NCI-H524 (cell line): ENCODE results near the gene GABRB2.
"Not testable (repeated sequence)": the region's sequence is repeated elsewhere in the genome, so short reads cannot be mapped to it uniquely, and the experiment has no call there.

Source experiments
- DNase-seq, 2 experiments: peaks; one replicate each; lab custom pipeline; 2025; lab: John Stamatoyannopoulos, UW

Gene GABRB2

GRCh38 chr5:161546470-161547301, at the start of gene GABRB2:
GABRB2 (minus strand) TSS chr5:161546725; CDS start chr5:161546643, 82 bp downstream.
- peak; percentile 14 to 61 for DNase-seq

- DNase-seq, result no peak
Observed at GRCh38 chr5:161585798-161586197, 39.3 kb upstream of the GABRB2 start.

GRCh38 chr5:161580621-161581020, 34.1 kb upstream of the GABRB2 start:
- no peak for DNase-seq

- no peak for DNase-seq
Observed at GRCh38 chr5:161572914-161573313, 26.4 kb upstream of the GABRB2 start.

GRCh38 chr5:161566081-161566480, 19.6 kb upstream of the GABRB2 start:
- DNase-seq, result no peak

GRCh38 chr5:161562446-161562845, 15.9 kb upstream of the GABRB2 start:
- no peak for DNase-seq

GRCh38 chr5:161549106-161549505, 2.6 kb upstream of the GABRB2 start:
- peak; percentile 16 to 61 for DNase-seq

GRCh38 chr5:161548487-161549094, 2.1 kb upstream of the GABRB2 start:
- peak in 1 of 2 experiments; percentile 41 for DNase-seq

GRCh38 chr5:161547738-161548486, 1.4 kb upstream of the GABRB2 start:
- peak; percentile 47 to 73 for DNase-seq

GRCh38 chr5:161547406-161547737, 847 bp upstream of the GABRB2 start:
- peak; percentile 47 to 73 for DNase-seq

- DNase-seq, result no peak
Observed at GRCh38 chr5:161546095-161546469, 443 bp downstream of the GABRB2 start.

GRCh38 chr5:161545344-161546094, 1.0 kb downstream of the GABRB2 start:
- no peak for DNase-seq

GRCh38 chr5:161544350-161544765, 2.2 kb downstream of the GABRB2 start:
- peak; percentile 41 to 64 for DNase-seq

GRCh38 chr5:161539016-161539415, 7.5 kb downstream of the GABRB2 start:
- no peak for DNase-seq

GRCh38 chr5:161535762-161536161, 10.8 kb downstream of the GABRB2 start:
- DNase-seq, result peak in 1 of 2 experiments; percentile 27

GRCh38 chr5:161530700-161531099, 15.8 kb downstream of the GABRB2 start:
- DNase-seq, result peak in 1 of 2 experiments; percentile 70

- no peak for DNase-seq
Observed at GRCh38 chr5:161513942-161514341, 32.6 kb downstream of the GABRB2 start.

GRCh38 chr5:161507591-161507990, 38.9 kb downstream of the GABRB2 start:
- no peak for DNase-seq

- not testable (repeated sequence) for DNase-seq
Observed at GRCh38 chr5:161505160-161505559, 41.4 kb downstream of the GABRB2 start.

- DNase-seq, result no peak
Observed at GRCh38 chr5:161498531-161498930, 48.0 kb downstream of the GABRB2 start.

- no peak for DNase-seq
Observed at GRCh38 chr5:161483721-161484120, 62.8 kb downstream of the GABRB2 start.

- DNase-seq, result no peak
Observed at GRCh38 chr5:161481922-161482321, 64.6 kb downstream of the GABRB2 start.
